GM21367 (cell line): ENCODE results near the gene ARGLU1.

Source experiments
- ATAC-seq: cut with Tn5 transposase; IDR thresholded peaks from one replicate; pipeline ENCODE4 v1.9.1; 2021; ENCODE audit not compliant: unreplicated experiment

The ARGLU1 gene

DNA sequence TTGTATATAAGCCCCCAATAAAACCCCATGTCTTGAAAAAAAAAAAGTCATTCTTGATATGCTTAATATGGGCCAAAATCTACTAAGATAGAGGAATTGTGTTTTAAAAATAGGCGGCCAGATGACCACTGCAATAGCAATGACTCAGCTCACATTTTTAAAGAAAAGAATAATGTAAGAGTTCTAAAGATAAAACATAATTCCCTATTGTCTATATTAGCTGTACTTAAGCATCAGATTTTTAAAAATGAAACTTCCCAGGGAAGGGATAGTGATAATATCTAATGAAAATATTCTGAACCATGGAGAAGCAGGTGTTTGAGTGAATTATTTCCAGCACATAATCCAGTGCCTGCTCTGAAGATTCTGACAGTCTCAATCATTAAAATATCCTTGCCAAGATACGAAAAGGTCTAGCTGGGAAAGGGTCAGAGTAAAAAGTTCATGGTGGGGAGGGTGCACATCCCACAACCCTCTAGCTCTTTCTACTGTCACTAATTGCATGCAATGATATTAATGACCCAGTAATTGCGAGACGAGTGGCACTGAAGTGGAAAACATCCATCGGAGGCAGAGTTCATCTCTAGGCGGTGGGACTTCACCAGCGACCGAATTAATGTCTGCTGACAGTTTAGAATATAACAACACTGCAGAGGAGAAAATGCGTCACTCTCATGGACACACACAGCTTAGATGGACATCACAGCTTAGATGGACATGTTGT is 64.0 kb downstream of the ARGLU1 start:
- no peak for ATAC-seq

- ATAC-seq: no peak
Measured at GRCh38 chr13:106503272-106503671, 64.7 kb downstream of the ARGLU1 start.

DNA sequence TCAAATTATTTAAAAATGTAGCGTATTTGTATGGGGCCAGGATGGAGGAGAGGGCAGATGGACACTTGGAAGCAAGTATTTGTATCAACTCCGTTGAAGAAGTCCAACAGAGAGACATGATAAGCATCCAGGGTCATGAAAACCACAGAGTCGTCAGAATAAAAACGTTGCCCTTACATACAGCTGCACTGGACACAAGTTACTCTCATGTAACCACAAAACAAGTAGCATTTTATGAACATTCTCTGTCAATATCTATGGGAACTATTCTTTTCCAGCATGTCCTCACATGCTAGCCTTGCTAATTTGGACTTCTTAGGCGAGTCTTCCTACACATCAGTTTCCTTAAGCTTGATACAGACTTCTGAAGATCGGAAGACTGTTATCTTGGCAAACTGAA is 67.5 kb downstream of the ARGLU1 start:
- no peak for ATAC-seq

DNA sequence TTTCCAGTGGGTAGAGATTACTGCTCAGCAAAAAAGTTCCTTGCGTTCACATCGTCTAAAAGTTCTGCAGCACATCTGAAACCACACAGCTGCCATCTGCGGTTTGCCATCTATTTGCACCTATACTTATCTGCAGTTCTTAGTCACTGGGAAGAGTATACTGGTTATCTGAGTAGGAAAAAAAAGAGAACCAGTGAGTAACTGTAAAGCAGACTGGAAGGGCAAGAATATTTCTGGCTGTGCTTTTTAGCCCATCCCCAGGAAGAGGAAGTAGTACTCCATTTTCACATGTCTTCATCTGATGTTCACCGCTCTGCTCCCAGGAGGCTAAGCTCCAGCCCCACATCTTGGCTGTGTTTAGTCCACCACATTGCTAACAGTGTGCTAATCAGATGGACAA is 68.0 kb downstream of the ARGLU1 start:
- ATAC-seq: peak; percentile 58

- no peak for ATAC-seq
Measured at GRCh38 chr13:106499113-106499512, 68.8 kb downstream of the ARGLU1 start.

- no peak for ATAC-seq
Measured at GRCh38 chr13:106498571-106498970, 69.4 kb downstream of the ARGLU1 start.

DNA sequence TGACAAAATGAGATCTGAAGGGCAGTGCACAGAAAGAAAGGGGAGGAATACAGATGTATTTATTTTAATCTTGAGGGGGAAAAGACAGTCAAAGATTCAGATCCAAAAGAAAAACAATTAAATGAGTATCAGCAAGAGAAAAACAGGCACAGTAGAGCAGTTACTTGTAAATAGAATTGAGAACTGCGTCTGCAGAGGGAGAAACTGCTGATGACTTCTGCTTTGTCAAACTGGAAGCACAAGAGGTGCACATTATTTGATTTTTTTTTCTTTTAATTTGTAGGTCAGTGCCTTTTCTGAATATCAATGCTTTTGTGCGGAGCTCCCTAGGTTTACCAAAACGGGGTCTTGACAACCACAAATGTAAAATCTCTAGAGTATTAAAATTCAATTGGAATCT is 69.8 kb downstream of the ARGLU1 start:
- no peak for ATAC-seq

GRCh38 chr13:106497079-106497478 is 70.9 kb downstream of the ARGLU1 start:
- ATAC-seq: no peak

GRCh38 chr13:106496072-106496997 is 71.6 kb downstream of the ARGLU1 start:
- no peak for ATAC-seq

GRCh38 chr13:106494936-106495335 is 73.0 kb downstream of the ARGLU1 start:
- ATAC-seq: no peak

- no peak for ATAC-seq
Measured at GRCh38 chr13:106494506-106494905, 73.4 kb downstream of the ARGLU1 start.

GRCh38 chr13:106493533-106494220 is 74.3 kb downstream of the ARGLU1 start:
- peak; percentile 91 for ATAC-seq

- no peak for ATAC-seq
Measured at GRCh38 chr13:106492588-106493475, 75.1 kb downstream of the ARGLU1 start.

DNA sequence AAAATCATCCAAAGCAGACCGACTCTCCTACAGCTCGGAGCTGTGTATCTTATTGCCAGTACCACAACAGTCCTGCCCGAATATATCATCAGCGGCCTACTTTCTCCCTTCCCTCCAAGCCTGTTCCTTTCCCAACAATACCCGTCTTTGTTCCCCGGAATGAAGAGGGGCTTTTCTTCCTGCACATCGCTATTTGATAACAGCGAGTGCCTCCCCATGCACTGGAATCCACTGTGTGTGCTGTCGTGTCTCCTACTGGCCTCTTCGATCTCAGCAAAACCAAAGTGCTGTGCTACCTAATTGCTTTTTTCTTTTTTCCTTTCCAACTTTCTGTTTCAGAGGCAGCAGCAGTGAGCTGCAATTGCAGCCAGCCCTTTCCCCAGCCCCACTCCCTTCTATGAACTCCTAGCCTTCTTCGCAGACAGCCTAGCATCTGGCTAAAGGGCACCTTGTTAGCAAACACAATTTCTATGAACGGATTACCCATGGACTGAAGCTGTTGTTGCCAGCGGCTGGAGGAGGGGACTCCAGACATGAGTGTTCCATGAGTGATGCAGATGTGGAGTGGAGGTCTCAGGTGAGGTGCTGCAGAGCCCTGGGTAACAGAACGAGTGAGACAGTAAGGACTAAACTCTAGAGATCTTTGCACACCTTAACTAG is 75.9 kb downstream of the ARGLU1 start:
- ATAC-seq: no peak
